G401 (cell line): ENCODE results near the gene TEAD1. TPM values are rescaled to one million over a fixed set of nuclear protein-coding genes. Genes with fewer than 3 reads are reported as not detected.

Experiments used
- DNase-seq: peaks from one replicate; pipeline ENCODE4 v3.0.0-alpha.2; 2015; ENCODE audit warnings: low spot score
- in situ Hi-C: cut with HindIII; loops from 2 replicates; pipeline ENCODE4 v1.10.0; 2016; ENCODE audit warnings: low sequenced_read_pairs, mixed read lengths
- total RNA-seq: library from RNA; depleted of rRNA; stranded (reverse); fragments of >200 nt; shearing (Covaris generic); gene quantifications from 2 replicates; pipeline ENCODE4 v1.2.3, GENCODE V29; 2014; rRNA removed

TEAD1 gene
- total RNA-seq: 11.6 and 33.4 TPM in 2 replicates

GRCh38 chr11:12673924-12674570, at the start of gene TEAD1:
Gene TEAD1, plus strand, starts transcription at chr11:12674421.
- peak; percentile 93 for DNase-seq
- in situ Hi-C loops: no loop called here

GRCh38 chr11:12624595-12624994, 49.6 kb upstream of the TEAD1 start:
- DNase-seq: no peak
- in situ Hi-C loops: no loop called here

- DNase-seq: no peak
- in situ Hi-C loops: no loop called here
Observed at GRCh38 chr11:12625438-12626071, 48.7 kb upstream of the TEAD1 start.

- DNase-seq: no peak
- in situ Hi-C loops: no loop called here
Observed at GRCh38 chr11:12626616-12627015, 47.6 kb upstream of the TEAD1 start.

GRCh38 chr11:12628314-12628713, 45.9 kb upstream of the TEAD1 start:
- in situ Hi-C loops: no loop called here
- no peak for DNase-seq

GRCh38 chr11:12629601-12630313, 44.5 kb upstream of the TEAD1 start:
- DNase-seq: no peak
- in situ Hi-C loops: no loop called here

- in situ Hi-C loops: no loop called here
- DNase-seq: no peak
Observed at GRCh38 chr11:12631651-12632050, 42.6 kb upstream of the TEAD1 start.

GRCh38 chr11:12634329-12634728, 39.9 kb upstream of the TEAD1 start:
- in situ Hi-C loops: no loop called here
- no peak for DNase-seq

- no peak for DNase-seq
- in situ Hi-C loops: no loop called here
Observed at GRCh38 chr11:12636871-12637410, 37.3 kb upstream of the TEAD1 start.

- in situ Hi-C loops: no loop called here
- DNase-seq: no peak
Observed at GRCh38 chr11:12639388-12639787, 34.8 kb upstream of the TEAD1 start.

GRCh38 chr11:12640355-12640754, 33.9 kb upstream of the TEAD1 start:
- in situ Hi-C loops: no loop called here
- no peak for DNase-seq

GRCh38 chr11:12640926-12641849, 33.0 kb upstream of the TEAD1 start:
- in situ Hi-C loops: no loop called here
- peak; percentile 19 for DNase-seq

- peak; percentile 32 for DNase-seq
- in situ Hi-C loops: no loop called here
Observed at GRCh38 chr11:12642040-12642439, 32.2 kb upstream of the TEAD1 start.

- no peak for DNase-seq
- in situ Hi-C loops: no loop called here
Observed at GRCh38 chr11:12642806-12643428, 31.3 kb upstream of the TEAD1 start.

- in situ Hi-C loops: no loop called here
- no peak for DNase-seq
Observed at GRCh38 chr11:12646478-12646877, 27.7 kb upstream of the TEAD1 start.

GRCh38 chr11:12653729-12654128, 20.5 kb upstream of the TEAD1 start:
- in situ Hi-C loops: no loop called here
- DNase-seq: no peak

GRCh38 chr11:12655842-12656241, 18.4 kb upstream of the TEAD1 start:
- in situ Hi-C loops: no loop called here
- no peak for DNase-seq

GRCh38 chr11:12657336-12657735, 16.9 kb upstream of the TEAD1 start:
- DNase-seq: no peak
- in situ Hi-C loops: no loop called here

- in situ Hi-C loops: no loop called here
Observed at GRCh38 chr11:12657981-12658380, 16.2 kb upstream of the TEAD1 start.

More at GRCh38 chr11:12657981-12658380, 16.2 kb upstream of the TEAD1 start:
- no peak for DNase-seq
